ENCODE data around the gene HPCAL1.

HPCAL1 gene

GRCh38 chr2:10332402-10333246, 29.9 kb downstream of the HPCAL1 start:
- peak in 2 of 3 donors; percentile 29 to 41 for DNase-seq (ENCODE audit: low read depth in 2 of 3, low spot score in 1 of 3)

- no peak for DNase-seq (ENCODE audit: low read depth in 2 of 3, low spot score in 1 of 3)
These were observed 30.5 kb downstream of the HPCAL1 start for GRCh38 chr2:10333247-10333613.

- DNase-seq (ENCODE audit: low read depth in 2 of 3, low spot score in 1 of 3), result no peak
These were observed 31.3 kb downstream of the HPCAL1 start for GRCh38 chr2:10333966-10334365.

DNA sequence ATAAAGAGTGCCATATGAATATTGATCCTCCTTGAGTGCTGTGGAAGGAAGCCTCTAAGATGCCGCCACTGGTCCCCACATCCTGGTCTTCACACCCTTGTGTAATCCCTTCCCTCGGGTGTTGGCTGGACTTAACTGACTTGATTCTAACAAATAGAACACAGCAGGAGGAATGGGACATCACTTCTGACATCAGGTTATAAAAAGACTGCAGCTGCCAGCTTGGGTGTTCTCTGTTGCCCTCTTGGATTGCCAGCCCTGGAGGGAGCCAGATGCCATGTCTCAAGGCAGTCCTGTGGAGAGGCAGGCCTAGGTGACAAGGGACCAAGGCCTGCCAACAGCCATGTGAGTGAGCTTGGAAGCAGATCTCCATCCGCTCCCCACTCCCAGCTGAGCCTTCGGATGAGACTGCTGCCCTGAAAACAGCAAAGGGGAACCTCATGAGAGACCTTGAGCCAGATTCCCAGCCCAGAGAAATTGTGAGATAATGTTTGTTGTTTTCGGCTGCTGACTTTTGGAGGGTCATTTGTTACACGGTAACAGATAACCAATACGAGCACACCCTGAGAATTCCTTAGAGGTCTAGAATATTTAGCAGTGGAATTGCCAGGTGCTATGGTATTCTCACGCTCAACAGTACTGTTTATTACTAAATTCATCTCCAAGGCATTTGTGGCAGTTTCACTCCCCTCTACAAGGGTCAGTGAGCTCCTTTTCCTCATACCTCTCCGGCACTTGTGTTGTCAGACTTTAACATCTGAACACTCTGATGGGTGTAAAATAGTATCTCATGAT, 32.5 kb downstream of the HPCAL1 start:
- DNase-seq (ENCODE audit: low read depth in 2 of 3, low spot score in 1 of 3), result no peak

- no peak for DNase-seq (ENCODE audit: low read depth in 2 of 3, low spot score in 1 of 3)
These were observed 33.6 kb downstream of the HPCAL1 start for GRCh38 chr2:10336283-10336682.

DNA sequence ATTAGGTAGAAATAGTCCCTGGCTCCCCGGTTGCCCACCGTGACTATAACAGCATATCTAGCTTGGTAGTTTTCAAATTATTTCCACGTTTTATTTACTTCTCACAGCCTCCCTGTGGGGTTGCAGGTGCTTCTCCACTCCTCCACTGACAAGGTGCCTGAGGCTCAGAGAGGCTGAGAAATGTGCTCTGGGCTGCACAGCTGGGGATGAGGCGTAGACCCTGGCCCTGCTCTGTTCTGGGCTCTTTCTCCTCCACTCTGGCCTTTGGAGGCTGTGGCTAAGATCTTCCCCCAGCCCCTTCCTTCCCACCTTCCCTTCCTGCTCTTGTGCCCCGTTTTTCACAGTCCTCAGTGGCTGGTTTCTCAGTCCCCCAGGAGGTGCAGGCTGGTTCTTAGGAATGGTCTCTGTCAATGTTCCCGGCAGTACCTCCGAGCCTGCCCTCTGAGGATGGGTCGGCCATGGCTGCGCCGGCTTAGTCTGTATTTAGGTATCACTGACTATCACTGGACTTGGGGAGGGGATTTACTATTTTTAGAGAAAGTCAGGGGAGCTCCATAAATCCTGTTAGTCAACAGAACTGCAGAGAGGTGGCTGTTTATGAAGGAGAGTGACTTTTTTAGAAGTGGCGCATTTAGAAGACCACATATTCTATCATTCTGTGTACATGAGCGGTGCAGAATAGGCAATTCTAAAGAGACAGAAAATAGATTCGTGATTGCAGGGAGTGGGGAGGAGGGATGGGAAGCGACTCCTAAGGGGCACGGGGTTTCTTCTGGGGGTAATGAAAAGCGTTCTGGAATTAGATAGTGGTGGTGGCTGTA, 35.0 kb downstream of the HPCAL1 start:
- DNase-seq (ENCODE audit: low read depth in 2 of 3, low spot score in 1 of 3), result no peak

GRCh38 chr2:10338270-10339188, 35.8 kb downstream of the HPCAL1 start:
- DNase-seq (ENCODE audit: low read depth in 2 of 3, low spot score in 1 of 3), result no peak

DNA sequence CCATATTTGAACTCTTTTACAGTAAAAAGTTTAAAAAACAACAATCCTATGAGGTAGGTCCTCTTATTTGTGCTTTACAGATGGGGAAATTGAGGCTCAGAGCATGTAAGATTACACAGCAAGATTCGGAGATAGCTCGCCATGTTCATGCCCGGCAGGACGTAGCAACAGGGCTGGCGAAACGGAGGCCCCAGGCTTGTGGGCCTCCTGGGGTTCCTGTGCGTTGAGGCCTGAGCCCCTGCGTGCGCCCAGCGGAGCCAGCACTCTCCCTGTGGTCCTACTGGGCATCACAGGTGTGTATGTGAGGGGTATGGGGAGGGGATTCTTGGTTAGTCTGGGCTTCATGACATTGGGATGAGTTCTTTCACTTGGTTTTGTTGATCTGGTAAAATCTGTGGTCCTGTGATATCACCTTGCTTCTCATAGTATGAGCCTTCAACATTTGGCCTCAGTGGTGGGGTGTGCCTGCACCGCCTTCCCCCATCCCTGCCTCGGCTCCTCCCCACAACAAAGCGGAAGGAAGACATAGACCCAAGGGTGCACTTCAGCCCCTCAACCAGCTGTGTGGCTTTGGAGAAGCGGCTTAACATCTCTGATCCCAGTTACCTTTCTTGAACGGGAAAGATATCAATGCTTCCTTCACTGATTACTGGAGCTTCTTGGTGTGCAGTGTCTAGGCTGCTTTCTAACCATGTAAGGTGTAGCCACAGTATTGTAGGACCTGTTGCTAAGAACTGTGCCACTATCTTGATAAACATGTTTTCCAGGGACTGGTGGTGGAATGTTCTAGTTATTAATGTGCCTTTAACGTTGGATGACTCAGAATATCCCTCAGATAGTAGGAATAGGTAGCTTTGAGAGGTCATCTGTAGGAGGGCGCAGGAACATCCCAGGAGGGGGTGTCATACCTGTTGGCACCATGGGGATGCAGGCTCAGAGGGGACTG, 37.2 kb downstream of the HPCAL1 start:
- no peak for DNase-seq (ENCODE audit: low read depth in 2 of 3, low spot score in 1 of 3)

GRCh38 chr2:10340593-10340975, 37.9 kb downstream of the HPCAL1 start:
- DNase-seq (ENCODE audit: low read depth in 2 of 3, low spot score in 1 of 3), result no peak

DNA sequence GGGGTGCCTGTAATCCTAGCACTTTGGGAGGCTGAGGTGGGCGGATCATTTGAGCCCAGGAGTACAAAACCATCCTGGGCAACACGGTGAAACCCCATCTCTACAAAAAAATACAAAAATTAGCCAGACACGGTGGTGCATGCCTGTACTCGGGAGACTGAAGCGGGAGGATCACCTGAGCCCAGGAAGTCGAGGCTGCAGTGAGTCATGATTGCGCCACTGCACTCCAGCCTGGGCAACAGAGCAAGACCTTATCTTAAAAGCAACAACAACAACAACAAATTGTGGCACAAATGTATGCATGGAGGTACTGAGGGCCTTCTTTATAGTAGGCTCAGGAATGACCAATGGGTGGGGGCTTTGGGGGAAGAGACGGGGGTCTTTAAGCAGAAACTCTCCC, 38.5 kb downstream of the HPCAL1 start:
- no peak for DNase-seq (ENCODE audit: low read depth in 2 of 3, low spot score in 1 of 3)

GRCh38 chr2:10342245-10342951, 39.7 kb downstream of the HPCAL1 start:
- no peak for DNase-seq (ENCODE audit: low read depth in 2 of 3, low spot score in 1 of 3)

GRCh38 chr2:10343191-10343590, 40.5 kb downstream of the HPCAL1 start:
- no peak for DNase-seq (ENCODE audit: low read depth in 2 of 3, low spot score in 1 of 3)

DNA sequence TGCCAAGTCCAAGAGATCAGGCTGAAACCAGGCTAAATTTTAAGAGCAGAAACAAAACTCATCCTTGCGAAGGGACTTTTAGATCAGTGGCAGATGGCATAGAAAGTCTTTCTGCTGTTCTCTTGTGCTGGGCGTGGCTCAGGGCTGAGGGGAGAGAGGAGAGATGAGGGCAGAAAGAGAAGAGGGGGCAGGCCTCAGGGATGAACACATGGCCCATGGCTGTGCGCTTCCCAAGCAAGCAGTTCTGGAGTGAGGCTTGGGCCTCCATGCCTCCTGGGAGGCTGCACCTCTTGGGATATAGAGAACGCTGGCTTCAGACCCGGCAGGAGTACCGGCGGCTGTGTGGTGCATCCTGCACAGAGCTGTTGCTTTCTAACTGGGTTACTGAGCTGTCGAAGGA, 41.0 kb downstream of the HPCAL1 start:
- no peak for DNase-seq (ENCODE audit: low read depth in 2 of 3, low spot score in 1 of 3)

DNA sequence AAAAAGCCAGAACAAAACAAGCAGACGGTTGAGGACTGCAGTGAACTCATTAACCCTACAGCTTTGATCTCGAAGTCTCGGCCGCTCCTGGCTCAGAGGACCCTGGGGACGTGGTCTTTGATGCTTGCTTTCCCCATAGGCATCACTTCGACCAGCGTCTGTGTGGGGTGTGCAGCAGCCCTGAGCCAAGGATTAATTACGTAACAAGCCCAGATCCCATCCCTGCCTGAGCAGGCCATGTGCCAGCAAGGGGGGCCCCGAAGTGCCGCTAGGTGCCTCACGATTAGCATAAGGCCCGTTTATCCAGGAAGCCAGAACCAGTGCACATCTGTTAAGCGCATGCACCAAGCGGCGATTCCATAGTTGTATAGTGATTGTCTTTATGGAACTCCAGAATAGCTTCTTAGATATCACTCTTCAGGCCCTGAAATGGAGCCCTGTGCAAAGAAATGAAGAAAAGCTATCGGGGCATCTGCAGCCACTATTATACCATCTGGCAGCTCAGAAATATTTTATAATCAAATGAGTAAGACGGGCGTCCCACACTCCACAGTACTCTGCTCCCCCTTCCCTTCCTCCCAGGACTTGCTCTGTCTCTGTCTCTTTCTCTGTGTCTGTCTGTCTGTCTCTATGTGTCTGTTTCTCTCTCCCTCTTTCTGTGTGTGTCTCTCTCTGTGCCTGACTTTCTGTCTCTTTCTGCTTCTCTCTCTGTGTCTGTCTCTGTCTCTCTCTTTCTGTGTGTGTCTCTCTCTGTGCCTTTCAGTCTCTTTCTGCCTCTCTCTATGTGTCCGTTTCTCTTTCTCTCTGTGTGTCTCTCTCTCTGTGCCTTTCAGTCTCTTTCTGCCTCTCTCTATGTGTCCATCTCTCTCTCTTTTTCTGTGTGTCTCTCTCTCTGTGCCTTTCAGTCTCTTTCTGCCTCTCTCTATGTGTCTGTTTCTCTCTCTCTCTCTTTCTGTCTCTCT, 41.7 kb downstream of the HPCAL1 start:
- DNase-seq (ENCODE audit: low read depth in 2 of 3, low spot score in 1 of 3), result no peak

- no peak for DNase-seq (ENCODE audit: low read depth in 2 of 3, low spot score in 1 of 3)
These were observed 42.4 kb downstream of the HPCAL1 start for GRCh38 chr2:10345126-10345525.

DNA sequence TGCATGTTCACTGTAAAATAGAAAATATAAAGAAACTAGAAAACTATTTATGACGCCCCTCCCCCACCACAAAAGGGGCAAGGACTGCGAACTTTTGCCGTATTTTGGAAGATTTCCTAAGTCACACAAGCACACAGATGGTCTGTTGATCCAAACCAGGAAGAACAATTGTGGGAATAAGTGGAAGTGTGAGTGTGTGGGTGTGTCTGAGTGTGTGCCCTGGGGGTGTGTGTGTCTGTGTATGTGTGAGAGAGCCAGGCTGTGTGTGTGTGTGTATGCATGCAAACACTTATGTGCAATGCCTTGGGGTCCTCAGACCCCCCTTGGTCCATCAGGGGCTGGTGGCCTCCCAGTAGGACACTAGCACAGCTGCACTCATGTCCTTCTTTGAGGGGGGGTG, 43.1 kb downstream of the HPCAL1 start:
- no peak for DNase-seq (ENCODE audit: low read depth in 2 of 3, low spot score in 1 of 3)

DNA sequence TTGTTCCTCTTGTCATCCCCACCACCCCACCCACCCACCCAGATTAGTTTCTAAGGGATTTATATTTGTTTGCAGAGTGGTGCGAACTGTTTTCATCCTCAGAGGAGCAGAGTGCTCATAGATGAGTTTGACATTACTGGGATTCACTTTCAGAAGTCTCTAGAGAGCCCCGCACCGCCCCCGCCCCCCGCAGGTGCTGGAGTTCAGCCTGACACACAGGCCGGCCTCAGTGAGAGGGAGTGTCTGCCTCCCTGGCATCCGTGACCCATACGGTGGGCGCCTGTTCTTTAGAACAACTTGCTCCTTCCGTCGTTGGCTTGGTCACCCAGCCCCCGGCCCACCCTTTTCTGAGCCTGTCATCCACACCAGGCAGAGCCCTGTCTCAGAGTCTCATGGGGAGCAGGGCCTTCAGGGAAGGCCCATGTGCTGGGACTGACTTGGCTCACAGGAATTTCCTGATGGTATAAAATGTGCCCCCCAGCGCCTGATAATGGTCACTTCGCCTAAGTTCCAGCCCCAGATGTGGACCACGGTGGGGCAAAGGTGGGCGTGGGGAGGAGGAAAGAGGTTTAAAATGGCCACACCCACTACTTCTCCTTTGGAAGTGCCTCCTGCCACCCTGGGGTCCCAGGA, 44.3 kb downstream of the HPCAL1 start:
- DNase-seq (ENCODE audit: low read depth in 2 of 3, low spot score in 1 of 3), result no peak
